LNCaP clone FGC (cell line): Measurements from ENCODE around the gene POU2AF1.

Experiments used
- DNase-seq: peaks from one replicate; pipeline ENCODE4 v3.0.0-alpha.2; 2011; ENCODE audit warnings: low read depth
- H3K4me3 ChIP-seq: 2 replicates; pipeline ENCODE4 v1.5.1; 2011; ENCODE audit warnings: mild to moderate bottlenecking, low read depth, low read length, control low read depth
- TF ChIP-seq, protein P1 (sequence below): IDR thresholded peaks from 2 replicates; pipeline ENCODE4 v1.5.1; 2012; ENCODE audit warnings: mild to moderate bottlenecking; ENCODE audit not compliant: control insufficient read depth, insufficient read depth; ENCODE audit errors: extremely low read depth

POU2AF1 gene

DNA sequence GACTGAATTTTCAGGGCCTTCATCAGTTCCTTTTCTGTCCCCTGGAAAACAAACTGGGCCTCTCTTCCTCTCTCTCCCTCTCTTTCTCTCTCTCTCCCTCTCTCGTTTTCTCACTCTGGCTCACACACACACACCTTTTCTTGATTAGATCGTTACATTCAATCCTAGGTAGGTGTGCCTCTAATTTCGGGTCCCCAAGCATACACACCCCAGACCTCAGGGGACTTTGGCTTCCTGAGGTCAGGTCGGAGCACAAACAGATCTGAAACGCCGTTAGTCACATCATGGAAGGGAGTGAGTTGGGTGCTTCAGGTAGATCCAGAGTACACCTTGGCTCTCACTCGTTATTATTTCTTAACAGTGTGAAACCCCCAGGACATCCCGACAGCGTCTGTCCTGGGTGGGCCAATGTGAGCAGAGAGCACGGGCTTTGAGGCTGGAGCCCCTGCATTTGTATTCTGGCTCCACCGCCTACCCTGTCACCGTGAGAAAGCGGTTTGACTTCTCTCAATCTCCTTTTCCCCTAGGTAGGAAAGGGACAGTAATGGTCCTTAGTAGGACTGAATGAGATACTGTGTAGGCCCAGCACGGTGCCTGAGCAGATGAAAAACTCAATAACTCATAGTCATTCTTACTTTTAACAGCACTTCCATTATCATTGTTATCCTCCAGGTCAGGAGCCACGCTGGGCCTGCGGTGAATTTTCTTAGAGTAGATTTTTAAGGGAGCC, 37.3 kb upstream of the POU2AF1 start:
- no peak overlapping the region for H3K4me3 ChIP-seq
- no peak for DNase-seq
- TF ChIP-seq, protein P1, sequence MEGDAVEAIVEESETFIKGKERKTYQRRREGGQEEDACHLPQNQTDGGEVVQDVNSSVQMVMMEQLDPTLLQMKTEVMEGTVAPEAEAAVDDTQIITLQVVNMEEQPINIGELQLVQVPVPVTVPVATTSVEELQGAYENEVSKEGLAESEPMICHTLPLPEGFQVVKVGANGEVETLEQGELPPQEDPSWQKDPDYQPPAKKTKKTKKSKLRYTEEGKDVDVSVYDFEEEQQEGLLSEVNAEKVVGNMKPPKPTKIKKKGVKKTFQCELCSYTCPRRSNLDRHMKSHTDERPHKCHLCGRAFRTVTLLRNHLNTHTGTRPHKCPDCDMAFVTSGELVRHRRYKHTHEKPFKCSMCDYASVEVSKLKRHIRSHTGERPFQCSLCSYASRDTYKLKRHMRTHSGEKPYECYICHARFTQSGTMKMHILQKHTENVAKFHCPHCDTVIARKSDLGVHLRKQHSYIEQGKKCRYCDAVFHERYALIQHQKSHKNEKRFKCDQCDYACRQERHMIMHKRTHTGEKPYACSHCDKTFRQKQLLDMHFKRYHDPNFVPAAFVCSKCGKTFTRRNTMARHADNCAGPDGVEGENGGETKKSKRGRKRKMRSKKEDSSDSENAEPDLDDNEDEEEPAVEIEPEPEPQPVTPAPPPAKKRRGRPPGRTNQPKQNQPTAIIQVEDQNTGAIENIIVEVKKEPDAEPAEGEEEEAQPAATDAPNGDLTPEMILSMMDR: no peak

DNA sequence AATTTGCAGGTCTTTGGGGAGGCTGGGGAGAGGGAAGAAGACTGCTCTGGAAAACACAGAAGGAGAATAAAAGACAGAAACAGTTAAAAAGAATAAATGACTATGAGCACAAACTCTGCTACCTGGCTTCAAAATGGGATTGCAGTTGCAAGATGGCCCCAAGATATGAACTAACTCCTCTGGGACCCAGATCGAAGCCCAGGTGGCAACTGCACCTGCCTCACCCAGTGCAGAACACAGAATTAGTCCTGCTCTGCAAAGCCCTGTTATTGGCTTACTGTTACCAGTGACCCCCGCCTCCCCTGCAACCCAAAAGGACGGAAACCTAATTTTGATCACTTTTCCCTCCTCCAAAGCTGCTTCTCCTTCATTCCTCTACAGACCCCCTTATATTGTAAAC, 35.9 kb upstream of the POU2AF1 start:
- no peak for DNase-seq
- TF ChIP-seq, protein P1: no peak
- no peak overlapping the region for H3K4me3 ChIP-seq

DNA sequence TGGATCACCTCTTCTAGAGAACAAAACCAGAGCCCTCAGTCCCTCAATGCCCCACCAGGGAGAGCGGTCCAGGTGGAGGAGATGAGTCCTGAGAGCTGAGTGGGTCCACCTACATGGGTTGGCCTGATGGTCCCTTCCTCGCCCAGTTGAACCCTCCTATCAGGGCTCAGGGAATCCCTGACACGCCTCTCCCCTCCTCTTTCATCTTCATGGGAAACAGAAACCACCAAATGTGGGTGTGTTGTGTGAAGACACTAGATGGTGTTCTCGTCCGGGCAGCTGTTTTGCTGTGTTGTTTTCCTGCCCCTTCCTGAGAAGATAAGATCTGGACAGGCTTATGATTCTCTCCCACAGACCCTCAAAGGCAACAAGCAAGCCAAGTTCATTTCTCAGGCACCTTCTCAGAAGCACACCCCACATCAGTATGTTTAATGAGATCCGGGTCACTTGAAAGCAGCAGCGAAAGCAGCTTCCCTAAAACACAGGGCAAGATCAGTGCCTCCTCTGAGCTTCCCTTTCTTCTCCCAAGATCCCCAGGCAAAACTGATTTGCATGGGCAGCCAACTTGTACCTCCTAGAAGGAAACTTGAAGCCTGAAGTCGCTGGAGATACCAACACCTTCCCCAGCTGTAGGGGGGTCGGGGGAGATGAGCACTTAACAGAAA, 35.3 kb upstream of the POU2AF1 start:
- H3K4me3 ChIP-seq: no peak overlapping the region
- TF ChIP-seq, protein P1: no peak

DNA sequence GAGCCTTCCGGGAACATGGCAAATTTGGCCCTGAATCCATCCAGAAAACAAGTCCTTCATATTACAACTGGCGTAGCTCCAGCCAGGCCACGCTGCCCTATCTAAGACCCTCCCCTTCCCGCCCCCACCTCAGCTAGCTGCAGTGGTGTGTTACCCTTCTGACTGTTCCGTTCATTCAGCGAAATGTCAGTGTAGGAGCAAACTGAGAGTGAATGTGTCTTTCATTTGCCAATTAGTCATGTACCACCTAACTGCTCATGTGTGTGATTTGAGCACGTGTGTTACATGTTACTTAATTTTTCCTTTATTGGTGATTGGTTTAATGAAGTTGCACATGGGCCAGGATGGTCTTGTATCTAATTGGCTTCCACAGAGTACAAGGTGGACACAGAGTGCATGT, 34.8 kb upstream of the POU2AF1 start:
- no peak overlapping the region for H3K4me3 ChIP-seq
- TF ChIP-seq, protein P1: no peak
- DNase-seq: no peak

More for the DNA sequence above, 35.3 kb upstream of the POU2AF1 start:
- DNase-seq: no peak

DNA sequence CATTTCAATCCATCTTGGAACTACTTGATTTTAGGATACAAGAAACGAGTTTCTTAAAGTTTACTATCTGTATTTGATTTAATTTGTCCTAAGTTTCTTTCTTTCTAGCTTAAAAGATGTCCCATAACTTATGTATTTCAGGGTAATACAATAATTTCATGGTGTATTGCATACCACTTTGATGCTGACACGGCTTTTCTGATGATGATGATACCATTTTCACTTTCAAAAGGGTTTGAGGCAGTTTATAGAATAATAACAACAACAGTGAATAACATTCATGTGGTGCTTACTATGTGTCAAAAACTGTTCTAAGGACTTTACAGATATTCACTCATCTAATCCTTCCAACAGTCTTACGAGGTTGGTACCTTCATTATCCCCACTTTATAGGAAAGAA, 33.2 kb upstream of the POU2AF1 start:
- H3K4me3 ChIP-seq: no peak overlapping the region
- DNase-seq: no peak
- TF ChIP-seq, protein P1: no peak

DNA sequence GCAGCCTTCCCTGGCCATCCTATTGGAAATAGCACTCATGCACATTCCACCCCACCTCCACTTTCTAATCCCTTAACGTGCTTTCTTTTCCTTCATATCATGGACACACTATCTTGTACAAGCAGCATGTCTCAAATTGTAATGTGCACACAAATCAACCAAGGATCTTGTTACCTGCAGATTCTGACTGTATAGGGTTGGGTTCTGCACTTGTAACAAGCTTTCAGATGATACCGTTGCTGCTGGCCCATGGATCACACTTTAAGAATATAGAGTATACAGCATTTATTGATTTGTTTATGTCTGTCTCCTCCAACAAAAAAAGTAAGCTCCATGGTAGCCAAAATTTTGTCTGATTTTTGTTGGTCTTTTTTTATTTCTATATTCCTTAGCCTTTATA, 32.4 kb upstream of the POU2AF1 start:
- DNase-seq: no peak
- H3K4me3 ChIP-seq: no peak overlapping the region
- TF ChIP-seq, protein P1: no peak
